ENCODE measurements around the gene FAM98C.

The FAM98C gene

DNA sequence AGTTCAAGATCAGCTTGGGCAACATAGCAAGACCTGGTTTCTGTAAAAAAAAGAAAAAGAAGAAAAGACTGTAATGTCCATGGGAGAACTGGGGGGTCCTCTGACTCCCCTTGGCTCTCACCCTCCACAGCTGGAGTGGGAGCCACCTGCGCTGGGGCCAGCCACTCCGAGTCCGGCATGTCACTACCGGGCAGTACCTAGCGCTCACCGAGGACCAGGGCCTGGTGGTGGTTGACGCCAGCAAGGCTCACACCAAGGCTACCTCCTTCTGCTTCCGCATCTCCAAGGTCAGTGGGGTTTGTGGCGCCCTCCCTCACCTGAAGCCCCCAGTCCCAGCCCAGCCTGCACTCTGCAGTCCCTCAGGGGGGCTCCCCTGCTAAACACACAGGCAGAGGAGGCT is 45.3 kb downstream of the FAM98C start:
- H3K9ac ChIP-seq (ENCODE audit: low read length), result no peak overlapping the region
- H3K4me1 ChIP-seq (ENCODE audit: insufficient read depth, low read length), result no peaks in the 10 kb centered on the region
- no peak overlapping the region for H3K27ac ChIP-seq (ENCODE audit: low read depth, low read length)
- no peaks in the 10 kb centered on the region for H3K9me3 ChIP-seq (ENCODE audit: low read length)
- H3K27me3 ChIP-seq (ENCODE audit: control insufficient read depth in 1 of 2, insufficient read depth in 2 of 2, low read length in 2 of 2), result no peaks in the 10 kb centered on the region
- no peak overlapping the region for H3K4me3 ChIP-seq (ENCODE audit: low read depth in 1 of 2, low read length in 2 of 2)
- H3K36me3 ChIP-seq (ENCODE audit: insufficient read depth, low read length), result no peaks in the 10 kb centered on the region

DNA sequence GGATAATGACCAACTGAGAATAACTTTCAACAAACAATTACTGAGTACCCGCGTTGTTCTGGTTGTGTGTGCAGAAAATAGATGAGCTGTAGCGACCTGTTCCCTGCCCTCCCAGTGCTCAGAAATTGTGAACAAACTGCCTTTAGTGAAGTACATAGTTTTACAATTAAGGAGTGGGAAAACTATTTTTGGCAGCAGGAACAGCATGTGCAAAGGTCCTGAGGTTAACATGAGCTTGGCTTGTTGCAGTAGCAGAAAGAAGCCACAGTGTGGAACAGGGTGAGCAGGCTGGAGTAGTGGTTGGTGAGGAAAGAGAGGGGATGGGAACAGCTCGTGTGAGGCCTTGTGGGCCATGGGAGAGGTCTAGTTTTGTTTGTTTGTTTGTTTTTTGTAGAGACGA is 46.6 kb downstream of the FAM98C start:
- Histone ChIP-seq H3K4me1 (ENCODE audit: insufficient read depth, low read length) (no peaks in the 10 kb centered on the region), H3K9me3 (ENCODE audit: low read length) (no peaks in the 10 kb centered on the region), H3K36me3 (ENCODE audit: insufficient read depth, low read length) (no peaks in the 10 kb centered on the region), H3K9ac (ENCODE audit: low read length) (no peak overlapping the region), H3K4me3 (ENCODE audit: low read depth in 1 of 2, low read length in 2 of 2) (no peak overlapping the region), H3K27me3 (ENCODE audit: control insufficient read depth in 1 of 2, insufficient read depth in 2 of 2, low read length in 2 of 2) (no peaks in the 10 kb centered on the region), H3K27ac (ENCODE audit: low read depth, low read length) (no peak overlapping the region)

DNA sequence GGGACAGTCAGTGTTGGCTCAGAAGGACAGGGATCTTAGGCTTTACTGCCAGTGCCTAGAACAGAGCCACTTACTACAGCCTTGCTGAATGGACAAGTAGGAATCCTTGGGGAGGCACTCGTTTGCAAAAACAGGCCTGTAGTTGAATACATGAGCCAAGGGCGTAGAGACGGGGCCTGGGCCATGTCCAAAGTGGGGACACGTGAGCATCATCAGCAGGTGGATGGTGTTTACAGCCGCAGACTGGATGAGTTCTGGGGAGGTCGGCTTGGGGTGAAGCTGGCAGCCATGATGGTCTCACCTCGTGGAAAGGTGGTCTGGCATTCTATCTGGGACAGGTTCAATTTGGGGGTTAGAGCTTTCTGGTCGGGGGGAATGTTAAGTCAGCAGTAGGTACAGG is 48.1 kb downstream of the FAM98C start:
- no peak overlapping the region for H3K4me3 ChIP-seq (ENCODE audit: low read depth in 1 of 2, low read length in 2 of 2)
- H3K36me3 ChIP-seq (ENCODE audit: insufficient read depth, low read length), result no peaks in the 10 kb centered on the region
- H3K9me3 ChIP-seq (ENCODE audit: low read length), result no peaks in the 10 kb centered on the region
- no peaks in the 10 kb centered on the region for H3K4me1 ChIP-seq (ENCODE audit: insufficient read depth, low read length)
- H3K27ac ChIP-seq (ENCODE audit: low read depth, low read length), result no peak overlapping the region
- H3K27me3 ChIP-seq (ENCODE audit: control insufficient read depth in 1 of 2, insufficient read depth in 2 of 2, low read length in 2 of 2), result no peaks in the 10 kb centered on the region
- H3K9ac ChIP-seq (ENCODE audit: low read length), result no peak overlapping the region

DNA sequence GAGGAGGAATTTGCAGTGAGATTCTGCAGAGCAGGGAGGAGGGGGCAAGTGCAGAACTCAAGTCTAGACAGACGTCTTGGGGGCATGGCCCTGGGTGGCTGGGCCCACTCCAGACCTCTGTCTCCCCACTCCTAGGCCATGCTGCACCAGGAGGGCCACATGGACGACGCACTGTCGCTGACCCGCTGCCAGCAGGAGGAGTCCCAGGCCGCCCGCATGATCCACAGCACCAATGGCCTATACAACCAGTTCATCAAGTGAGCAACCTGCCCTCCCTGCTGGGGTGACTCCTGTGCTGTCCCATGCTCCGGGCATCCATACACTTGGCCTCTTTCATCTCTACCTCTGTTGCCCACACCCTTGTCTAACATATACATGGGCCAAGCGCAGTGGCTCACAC is 48.7 kb downstream of the FAM98C start:
- Histone ChIP-seq H3K36me3 (ENCODE audit: insufficient read depth, low read length) (no peaks in the 10 kb centered on the region), H3K4me3 (ENCODE audit: low read depth in 1 of 2, low read length in 2 of 2) (no peak overlapping the region), H3K27me3 (ENCODE audit: control insufficient read depth in 1 of 2, insufficient read depth in 2 of 2, low read length in 2 of 2) (no peaks in the 10 kb centered on the region), H3K27ac (ENCODE audit: low read depth, low read length) (no peak overlapping the region), H3K9ac (ENCODE audit: low read length) (no peak overlapping the region), H3K9me3 (ENCODE audit: low read length) (no peaks in the 10 kb centered on the region), H3K4me1 (ENCODE audit: insufficient read depth, low read length) (no peaks in the 10 kb centered on the region)

DNA sequence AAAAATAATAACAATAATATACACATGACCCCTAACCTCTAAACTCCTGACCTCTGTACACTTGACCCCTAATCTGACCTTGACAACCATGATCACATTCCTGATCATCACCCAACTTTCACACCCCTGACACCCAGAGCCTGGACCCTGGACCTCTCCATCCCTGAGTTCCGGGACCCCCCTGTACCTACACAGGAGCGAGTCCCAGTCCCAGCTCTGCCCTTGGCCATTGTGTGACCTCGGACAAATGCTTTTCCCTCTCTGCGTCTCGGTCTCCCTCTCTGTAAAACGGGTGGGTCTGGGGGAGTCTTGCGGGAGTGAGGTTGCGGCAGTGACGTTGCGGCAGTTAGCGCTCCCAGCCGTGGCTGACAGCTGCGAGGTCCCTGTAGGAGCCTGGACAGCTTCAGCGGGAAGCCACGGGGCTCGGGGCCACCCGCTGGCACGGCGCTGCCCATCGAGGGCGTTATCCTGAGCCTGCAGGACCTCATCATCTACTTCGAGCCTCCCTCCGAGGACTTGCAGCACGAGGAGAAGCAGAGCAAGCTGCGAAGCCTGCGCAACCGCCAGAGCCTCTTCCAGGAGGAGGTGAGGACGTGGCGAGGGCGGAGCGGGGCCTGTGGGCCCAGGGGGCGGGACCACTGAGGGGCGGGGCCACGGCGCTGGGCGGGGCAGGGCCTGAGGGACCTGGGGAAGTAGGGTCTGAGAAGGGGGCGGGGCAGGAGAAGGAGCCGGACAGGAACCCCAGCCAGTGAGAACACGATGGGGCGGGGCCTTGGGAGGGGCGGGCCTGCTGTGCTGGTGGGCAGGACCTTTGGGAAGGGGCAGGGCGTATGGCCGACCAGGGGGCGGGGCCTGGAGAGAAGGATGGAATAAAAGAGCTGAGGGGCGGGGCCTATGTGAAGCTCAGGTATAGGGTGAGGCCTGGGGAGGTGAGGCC is 49.8 kb downstream of the FAM98C start:
- Histone ChIP-seq H3K9me3 (ENCODE audit: low read length) (no peaks in the 10 kb centered on the region), H3K4me3 (ENCODE audit: low read depth in 1 of 2, low read length in 2 of 2) (no peak overlapping the region), H3K27me3 (ENCODE audit: control insufficient read depth in 1 of 2, insufficient read depth in 2 of 2, low read length in 2 of 2) (no peaks in the 10 kb centered on the region), H3K9ac (ENCODE audit: low read length) (no peak overlapping the region), H3K27ac (ENCODE audit: low read depth, low read length) (no peak overlapping the region), H3K36me3 (ENCODE audit: insufficient read depth, low read length) (no peaks in the 10 kb centered on the region), H3K4me1 (ENCODE audit: insufficient read depth, low read length) (no peaks in the 10 kb centered on the region)

DNA sequence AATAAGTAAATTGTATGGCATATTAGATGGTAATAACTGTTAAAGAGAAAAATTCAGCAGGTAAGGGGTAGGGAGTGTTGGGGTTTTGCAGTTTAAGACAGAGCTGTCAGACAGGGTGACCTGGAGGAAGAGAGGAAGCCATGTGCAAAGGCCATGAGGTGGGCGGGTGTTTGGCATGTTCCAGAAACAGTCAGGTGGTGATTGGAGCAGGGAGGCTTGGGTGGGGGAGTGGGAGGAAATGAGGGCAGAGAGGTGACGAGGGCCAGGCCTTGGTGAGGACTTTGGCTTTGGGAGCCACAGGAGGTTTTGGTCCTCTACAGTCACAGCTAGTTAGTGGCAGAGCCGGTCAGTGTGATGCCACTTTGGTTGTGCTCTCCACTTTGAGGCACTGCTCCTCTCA is 50.7 kb downstream of the FAM98C start:
- Histone ChIP-seq H3K4me1 (ENCODE audit: insufficient read depth, low read length) (no peaks in the 10 kb centered on the region), H3K4me3 (ENCODE audit: low read depth in 1 of 2, low read length in 2 of 2) (no peak overlapping the region), H3K9ac (ENCODE audit: low read length) (no peak overlapping the region), H3K36me3 (ENCODE audit: insufficient read depth, low read length) (no peaks in the 10 kb centered on the region), H3K9me3 (ENCODE audit: low read length) (no peaks in the 10 kb centered on the region), H3K27ac (ENCODE audit: low read depth, low read length) (no peak overlapping the region), H3K27me3 (ENCODE audit: control insufficient read depth in 1 of 2, insufficient read depth in 2 of 2, low read length in 2 of 2) (no peaks in the 10 kb centered on the region)

DNA sequence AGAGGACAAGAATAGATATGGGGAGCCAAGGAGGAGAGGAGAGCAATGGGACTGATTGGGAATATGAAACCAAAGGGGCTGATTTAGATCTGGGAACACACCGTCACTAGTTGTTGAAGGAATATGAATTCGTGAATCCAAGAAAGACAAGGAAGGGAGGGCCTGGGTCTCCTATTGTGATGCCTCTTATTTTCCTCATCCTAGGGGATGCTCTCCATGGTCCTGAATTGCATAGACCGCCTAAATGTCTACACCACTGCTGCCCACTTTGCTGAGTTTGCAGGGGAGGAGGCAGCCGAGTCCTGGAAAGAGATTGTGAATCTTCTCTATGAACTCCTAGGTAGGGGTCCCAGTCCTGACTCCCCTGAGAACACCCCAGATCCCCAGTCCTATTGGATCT is 52.1 kb downstream of the FAM98C start:
- Histone ChIP-seq H3K27me3 (ENCODE audit: control insufficient read depth in 1 of 2, insufficient read depth in 2 of 2, low read length in 2 of 2) (no peaks in the 10 kb centered on the region), H3K4me1 (ENCODE audit: insufficient read depth, low read length) (no peaks in the 10 kb centered on the region), H3K9me3 (ENCODE audit: low read length) (no peaks in the 10 kb centered on the region), H3K36me3 (ENCODE audit: insufficient read depth, low read length) (no peaks in the 10 kb centered on the region), H3K9ac (ENCODE audit: low read length) (no peak overlapping the region), H3K27ac (ENCODE audit: low read depth, low read length) (no peak overlapping the region), H3K4me3 (ENCODE audit: low read depth in 1 of 2, low read length in 2 of 2) (no peak overlapping the region)

DNA sequence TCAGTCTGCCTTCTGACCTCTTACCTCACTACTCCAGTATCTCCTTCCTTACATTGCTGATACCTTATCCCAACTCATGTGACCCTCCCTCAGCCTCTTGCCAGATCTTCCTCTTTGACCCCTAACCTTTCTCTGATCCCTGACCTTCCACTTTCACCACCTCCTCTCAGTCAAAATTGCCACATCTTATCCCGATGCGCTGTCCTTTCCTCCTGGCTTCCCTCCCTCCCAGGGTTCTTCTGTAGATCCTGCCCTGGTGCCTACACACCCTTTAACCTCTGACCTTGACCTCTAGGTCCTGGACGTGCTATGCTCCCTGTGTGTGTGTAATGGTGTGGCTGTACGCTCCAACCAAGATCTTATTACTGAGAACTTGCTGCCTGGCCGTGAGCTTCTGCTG is 54.3 kb downstream of the FAM98C start:
- no peaks in the 10 kb centered on the region for H3K36me3 ChIP-seq (ENCODE audit: insufficient read depth, low read length)
- no peak overlapping the region for H3K4me3 ChIP-seq (ENCODE audit: low read depth in 1 of 2, low read length in 2 of 2)
- H3K27ac ChIP-seq (ENCODE audit: low read depth, low read length), result no peak overlapping the region
- H3K9ac ChIP-seq (ENCODE audit: low read length), result no peak overlapping the region
- H3K9me3 ChIP-seq (ENCODE audit: low read length), result no peaks in the 10 kb centered on the region
- H3K4me1 ChIP-seq (ENCODE audit: insufficient read depth, low read length), result no peaks in the 10 kb centered on the region
- no peaks in the 10 kb centered on the region for H3K27me3 ChIP-seq (ENCODE audit: control insufficient read depth in 1 of 2, insufficient read depth in 2 of 2, low read length in 2 of 2)

DNA sequence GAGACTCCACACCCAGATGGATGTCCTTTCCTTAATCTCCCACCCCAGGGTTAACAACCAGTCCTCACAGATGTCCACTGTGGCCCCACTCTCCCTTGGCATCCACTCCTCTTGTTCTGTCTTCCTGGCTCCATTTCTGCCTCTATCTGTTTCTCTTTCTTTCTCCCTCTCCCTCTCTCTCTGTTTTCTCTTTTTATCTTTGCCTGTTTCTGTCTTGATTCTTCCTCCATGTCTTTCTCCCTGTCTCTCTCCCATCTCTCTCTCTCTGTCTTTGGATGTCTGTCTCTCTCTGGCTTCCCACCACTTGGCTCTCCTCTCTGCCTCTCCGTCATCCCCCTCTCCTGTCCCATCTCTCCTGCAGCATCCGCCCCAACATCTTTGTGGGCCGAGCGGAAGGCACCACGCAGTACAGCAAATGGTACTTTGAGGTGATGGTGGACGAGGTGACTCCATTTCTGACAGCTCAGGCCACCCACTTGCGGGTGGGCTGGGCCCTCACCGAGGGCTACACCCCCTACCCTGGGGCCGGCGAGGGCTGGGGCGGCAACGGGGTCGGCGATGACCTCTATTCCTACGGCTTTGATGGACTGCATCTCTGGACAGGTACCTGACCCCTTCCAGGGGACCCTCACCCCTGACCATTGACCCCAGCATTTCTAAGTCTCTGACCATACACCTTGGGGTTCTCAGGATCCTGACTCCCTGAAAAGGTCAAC is 55.0 kb downstream of the FAM98C start:
- H3K4me3 ChIP-seq (ENCODE audit: low read depth in 1 of 2, low read length in 2 of 2), result no peak overlapping the region

More for the DNA sequence above, 55.0 kb downstream of the FAM98C start:
- Histone ChIP-seq H3K36me3 (ENCODE audit: insufficient read depth, low read length) (no peaks in the 10 kb centered on the region), H3K27me3 (ENCODE audit: control insufficient read depth in 1 of 2, insufficient read depth in 2 of 2, low read length in 2 of 2) (no peaks in the 10 kb centered on the region), H3K9ac (ENCODE audit: low read length) (no peak overlapping the region), H3K4me1 (ENCODE audit: insufficient read depth, low read length) (no peaks in the 10 kb centered on the region), H3K27ac (ENCODE audit: low read depth, low read length) (no peak overlapping the region), H3K9me3 (ENCODE audit: low read length) (no peaks in the 10 kb centered on the region)

Data from muscle layer of colon (tissue), 2 donors.